Activated naive CD4-positive, alpha-beta T cell treated with anti-CD3 and anti-CD28 coated beads for 36 hours (primary cell): Measurements from ENCODE around the gene GPR157. TPM values are rescaled to one million over a fixed set of nuclear protein-coding genes. Genes with fewer than 3 reads are reported as not detected.

Experiments
- CTCF ChIA-PET: fragments of 350-600 bp; sonication (Branson Sonifier 250); formaldehyde crosslinking; loops from one replicate; lab custom pipeline; 2021; ENCODE audit warnings: antibody characterized with exemption; lab: Charles Lee
- DNase-seq: peaks from one replicate; pipeline ENCODE4 v3.0.0-alpha.2; 2020
- H3K27ac Mint-ChIP-seq: one replicate; pipeline ENCODE4 v1.8.0; 2021; ENCODE audit warnings: mild to moderate bottlenecking, mixed read lengths
- H3K27me3 Mint-ChIP-seq: one replicate; pipeline ENCODE4 v1.8.0; 2021; ENCODE audit warnings: low read depth, mixed read lengths
- H3K36me3 Mint-ChIP-seq: one replicate; pipeline ENCODE4 v1.8.0; 2021; ENCODE audit warnings: low read depth, mixed read lengths
- H3K4me1 Mint-ChIP-seq: one replicate; pipeline ENCODE4 v1.8.0; 2021; ENCODE audit warnings: low read depth, mixed read lengths
- H3K4me3 Mint-ChIP-seq: one replicate; pipeline ENCODE4 v1.8.0; 2021; ENCODE audit warnings: mild to moderate bottlenecking, moderate library complexity, mixed read lengths
- H3K9me3 Mint-ChIP-seq: one replicate; pipeline ENCODE4 v1.8.0; 2021; ENCODE audit warnings: mixed read lengths
- intact Hi-C: fragments of 100-400 bp; cut with micrococcal nuclease; formaldehyde crosslinking; loops from one replicate; pipeline ENCODE4 v1.15.1; 2023
- total RNA-seq, 2 experiments: library from RNA; stranded (reverse); gene quantifications; one replicate each; pipeline ENCODE4 v1.2.3, GENCODE V29; 2021

GPR157 gene
- total RNA-seq, 2 experiments from 2014 or later, result 0.94 to 2.3 TPM

DNA sequence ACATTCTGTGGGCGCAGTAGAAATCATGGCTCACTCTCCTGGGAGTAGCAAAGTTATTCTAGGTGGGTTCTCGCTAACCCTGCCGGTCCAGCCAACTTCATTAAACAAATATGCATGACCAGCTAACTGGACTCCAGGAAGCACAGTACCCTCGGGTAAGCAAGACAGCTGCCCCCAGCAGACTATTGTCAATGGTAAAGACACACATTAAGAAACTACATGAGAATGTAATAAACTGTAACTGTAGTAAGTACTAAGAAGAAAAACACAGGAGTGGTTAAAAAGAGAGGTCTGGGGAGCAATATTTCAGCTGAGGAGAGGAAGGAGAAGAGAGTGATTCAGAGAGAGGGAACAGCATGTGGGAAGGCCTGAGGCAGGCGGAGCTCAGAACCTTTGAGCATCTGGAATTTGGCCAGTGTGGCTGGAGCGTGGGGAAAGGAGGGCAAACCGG, 66.9 kb downstream of the GPR157 start:
- DNase-seq, result no peak
- CTCF ChIA-PET, result no interaction called here
- Mint-ChIP-seq H3K4me3 (no peak overlapping the region), H3K36me3 (no peaks in the 10 kb centered on the region), H3K4me1 (no peaks in the 10 kb centered on the region), H3K9me3 (no peaks in the 10 kb centered on the region), H3K27me3 (no peaks in the 10 kb centered on the region), H3K27ac (no peak overlapping the region)
- intact Hi-C loops, result no loop called here

DNA sequence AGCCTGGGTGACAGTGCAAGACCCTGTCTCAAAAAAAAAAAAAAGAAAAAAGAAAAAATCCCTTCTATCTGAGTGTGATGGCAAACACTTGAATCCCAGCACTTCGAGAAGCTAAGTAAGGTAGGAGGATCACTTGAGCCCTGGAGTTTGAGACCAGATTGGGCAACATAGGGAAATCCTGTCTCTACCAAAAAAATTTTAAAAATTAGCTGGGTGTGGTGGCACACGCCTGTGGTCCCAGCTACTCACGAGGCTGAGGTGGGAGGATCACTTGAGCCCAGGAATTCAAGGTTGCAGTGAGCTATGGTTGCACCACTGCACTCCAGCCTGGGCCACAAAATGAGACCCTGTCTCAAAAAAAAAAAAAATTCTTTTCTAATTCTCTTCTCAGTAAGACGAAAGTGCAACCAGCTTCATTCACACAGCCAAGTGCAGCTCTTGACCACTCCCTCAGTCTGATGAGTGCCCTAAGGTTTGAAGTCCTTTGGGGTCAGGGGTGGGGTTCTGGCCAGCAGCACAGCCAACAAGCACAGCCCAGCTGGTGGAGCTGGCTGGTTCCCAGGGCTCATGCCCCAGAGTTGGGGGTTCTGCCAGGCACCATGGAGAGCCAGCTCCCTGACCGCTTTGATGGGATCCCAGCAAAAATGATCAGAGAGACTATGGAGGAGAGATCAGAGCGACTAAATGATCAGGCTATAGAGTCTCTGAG, 67.5 kb downstream of the GPR157 start:
- Mint-ChIP-seq H3K9me3 (no peaks in the 10 kb centered on the region), H3K27ac (no peak overlapping the region), H3K36me3 (no peaks in the 10 kb centered on the region), H3K27me3 (no peaks in the 10 kb centered on the region), H3K4me1 (no peaks in the 10 kb centered on the region), H3K4me3 (no peak overlapping the region)
- no peak for DNase-seq
- intact Hi-C loops, result no loop called here
- CTCF ChIA-PET, result interaction anchor here (0.6 to 0.7 kb wide), 3 partner anchors 46 to 141 kb away, joined by 3 to 5 read pairs (median 5); no protein-coding TSS in a partner anchor

DNA sequence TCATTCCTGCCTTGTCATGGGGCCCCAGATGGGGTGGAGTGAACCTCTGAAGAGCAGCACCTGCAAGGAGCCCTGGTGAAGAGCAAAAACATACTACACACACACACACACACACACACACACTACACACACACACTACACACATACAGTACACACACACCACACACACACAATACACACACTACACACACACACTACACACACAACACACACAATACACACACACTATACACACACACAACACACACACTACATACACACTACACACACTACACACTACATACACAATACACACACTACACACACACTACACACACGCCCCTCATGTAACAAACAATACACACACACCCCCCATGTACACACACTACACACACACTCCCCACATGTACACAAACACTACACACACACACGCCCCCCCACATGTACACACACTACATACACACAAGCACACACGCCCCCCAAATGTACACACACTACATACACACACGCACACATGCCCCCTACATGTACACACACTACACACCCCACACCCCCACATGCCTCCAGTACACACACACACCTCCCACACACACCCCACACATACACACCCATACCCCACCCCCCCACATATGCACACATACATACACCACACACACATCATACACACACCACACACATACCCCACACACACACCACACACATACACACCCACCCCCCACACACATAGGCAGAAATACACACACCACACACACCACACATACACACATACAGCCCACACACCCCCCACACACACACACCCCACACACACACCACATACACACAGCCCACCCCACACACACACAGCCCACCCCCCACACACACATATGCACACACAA, 68.8 kb downstream of the GPR157 start:
- H3K27ac Mint-ChIP-seq, result no peak overlapping the region
- DNase-seq, result no peak
- H3K27me3 Mint-ChIP-seq, result no peaks in the 10 kb centered on the region
- no peaks in the 10 kb centered on the region for H3K36me3 Mint-ChIP-seq
- CTCF ChIA-PET, result no interaction called here
- H3K9me3 Mint-ChIP-seq, result no peaks in the 10 kb centered on the region
- H3K4me1 Mint-ChIP-seq, result no peaks in the 10 kb centered on the region
- intact Hi-C loops, result no loop called here
- no peak overlapping the region for H3K4me3 Mint-ChIP-seq

DNA sequence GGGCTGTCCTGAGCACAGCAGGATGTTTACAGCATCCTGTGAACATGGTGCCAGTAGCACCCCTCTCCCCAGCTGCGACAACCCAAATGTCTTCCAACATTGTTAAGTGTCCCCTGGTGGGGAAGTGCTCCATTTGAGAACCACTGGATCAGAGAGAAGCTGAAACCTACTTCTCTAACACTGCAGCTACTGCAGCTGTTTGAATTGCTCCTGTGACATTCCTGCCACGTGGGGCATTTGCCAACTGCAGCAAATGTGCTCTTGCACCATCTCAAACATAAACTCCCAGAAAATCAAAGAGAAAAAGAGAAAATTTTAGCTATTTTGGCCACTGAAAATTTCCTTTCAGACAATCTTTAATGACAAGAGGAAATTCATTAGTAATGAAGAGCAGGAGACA, 70.4 kb downstream of the GPR157 start:
- no peaks in the 10 kb centered on the region for H3K4me1 Mint-ChIP-seq
- CTCF ChIA-PET, result interaction anchor here (1.0 kb wide), 1 partner anchor 53 kb away, joined by 3 read pairs; no protein-coding TSS in a partner anchor
- H3K36me3 Mint-ChIP-seq, result no peaks in the 10 kb centered on the region

DNA sequence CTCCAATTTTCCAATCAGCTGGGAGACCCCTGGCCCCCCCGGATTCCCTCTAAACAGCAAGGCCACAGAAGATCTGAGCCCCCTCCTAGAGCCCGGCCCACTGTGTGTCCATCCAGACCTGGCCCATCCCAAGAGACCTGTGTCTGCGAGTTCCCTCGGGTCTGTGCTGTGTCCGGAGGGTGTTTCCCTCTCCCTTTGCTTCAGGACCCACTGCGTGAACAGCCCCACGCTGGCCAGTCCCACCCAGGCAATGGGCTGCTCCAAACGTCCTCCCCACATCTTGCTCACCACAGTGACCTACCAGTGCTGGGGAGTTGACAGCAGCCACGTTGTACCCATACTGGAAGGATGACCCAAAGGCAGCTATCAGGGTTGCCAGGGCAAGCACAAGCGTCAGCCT, 71.1 kb downstream of the GPR157 start:
- Mint-ChIP-seq H3K27me3 (no peaks in the 10 kb centered on the region), H3K27ac (no peak overlapping the region), H3K36me3 (no peaks in the 10 kb centered on the region), H3K4me1 (no peaks in the 10 kb centered on the region), H3K4me3 (no peak overlapping the region), H3K9me3 (no peaks in the 10 kb centered on the region)
- intact Hi-C loops, result no loop called here
- CTCF ChIA-PET, result no interaction called here
- DNase-seq, result no peak

More for the DNA sequence above, 70.4 kb downstream of the GPR157 start:
- DNase-seq, result no peak
- Mint-ChIP-seq H3K27me3 (no peaks in the 10 kb centered on the region), H3K9me3 (no peaks in the 10 kb centered on the region), H3K4me3 (no peak overlapping the region), H3K27ac (no peak overlapping the region)
- intact Hi-C loops, result no loop called here

DNA sequence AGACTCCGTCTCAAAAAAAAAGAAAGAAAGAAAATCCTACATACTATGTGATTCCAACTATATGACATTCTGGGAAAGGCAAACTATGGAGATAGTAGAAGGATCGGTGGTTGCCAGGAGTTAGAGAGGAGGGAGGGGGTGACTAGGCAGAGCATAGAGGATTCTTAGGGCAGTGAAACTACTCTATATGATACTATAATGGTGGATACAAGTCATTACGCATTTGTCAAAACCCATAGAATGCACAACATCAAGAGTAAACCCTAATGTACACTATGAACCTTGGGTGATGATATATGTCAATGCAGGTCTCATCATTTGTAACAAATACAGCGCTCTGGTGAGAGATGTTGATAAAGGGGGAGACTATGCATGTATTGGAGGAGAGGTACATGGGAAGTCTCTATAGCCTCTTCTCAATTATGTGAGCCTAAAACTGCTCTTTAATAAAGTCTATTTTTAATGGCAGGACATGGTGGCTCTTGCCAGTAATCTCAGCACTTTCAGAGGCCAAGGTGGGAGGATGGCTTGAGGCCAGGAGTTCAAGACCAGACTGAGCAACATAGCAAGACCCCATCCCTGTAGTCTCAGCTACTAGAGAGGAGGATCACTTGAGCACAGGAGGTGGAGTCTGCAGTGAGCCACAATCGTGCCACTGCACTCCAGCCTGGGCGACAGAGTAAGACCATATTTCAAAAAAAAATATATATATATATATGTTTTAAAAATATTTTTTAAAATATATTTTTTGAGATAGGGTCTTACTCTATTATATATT, 76.4 kb downstream of the GPR157 start:
- Mint-ChIP-seq H3K36me3 (no peaks in the 10 kb centered on the region), H3K27me3 (no peaks in the 10 kb centered on the region)
- CTCF ChIA-PET, result no interaction called here

DNA sequence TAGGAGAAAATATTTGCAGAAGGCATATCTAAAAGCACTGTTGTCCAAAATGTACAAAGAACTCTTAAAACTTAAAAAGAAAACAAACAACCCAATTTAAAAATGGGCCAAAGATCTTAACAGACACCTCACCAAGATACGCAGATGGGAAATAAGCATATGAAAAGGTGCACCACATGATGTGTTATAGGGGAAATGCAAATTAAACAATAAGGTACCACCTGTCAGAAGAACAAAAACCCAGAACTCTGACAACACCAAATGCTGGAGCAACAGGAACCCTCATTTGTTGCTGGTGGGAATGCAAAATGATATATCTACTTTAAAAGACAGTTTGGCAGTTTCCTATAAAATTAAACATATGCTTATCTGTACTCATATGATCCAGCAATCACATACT, 77.5 kb downstream of the GPR157 start:
- intact Hi-C loops, result no loop called here
- no peak for DNase-seq
- no peaks in the 10 kb centered on the region for H3K27me3 Mint-ChIP-seq
- H3K9me3 Mint-ChIP-seq, result no peaks in the 10 kb centered on the region
- H3K27ac Mint-ChIP-seq, result no peak overlapping the region
- H3K4me3 Mint-ChIP-seq, result no peak overlapping the region
- CTCF ChIA-PET, result no interaction called here
- no peaks in the 10 kb centered on the region for H3K4me1 Mint-ChIP-seq
- no peaks in the 10 kb centered on the region for H3K36me3 Mint-ChIP-seq

More for the DNA sequence above, 76.4 kb downstream of the GPR157 start:
- no peak overlapping the region for H3K4me3 Mint-ChIP-seq
- no peak for DNase-seq
- no peaks in the 10 kb centered on the region for H3K9me3 Mint-ChIP-seq
- H3K4me1 Mint-ChIP-seq, result no peaks in the 10 kb centered on the region
- H3K27ac Mint-ChIP-seq, result no peak overlapping the region
- intact Hi-C loops, result no loop called here

DNA sequence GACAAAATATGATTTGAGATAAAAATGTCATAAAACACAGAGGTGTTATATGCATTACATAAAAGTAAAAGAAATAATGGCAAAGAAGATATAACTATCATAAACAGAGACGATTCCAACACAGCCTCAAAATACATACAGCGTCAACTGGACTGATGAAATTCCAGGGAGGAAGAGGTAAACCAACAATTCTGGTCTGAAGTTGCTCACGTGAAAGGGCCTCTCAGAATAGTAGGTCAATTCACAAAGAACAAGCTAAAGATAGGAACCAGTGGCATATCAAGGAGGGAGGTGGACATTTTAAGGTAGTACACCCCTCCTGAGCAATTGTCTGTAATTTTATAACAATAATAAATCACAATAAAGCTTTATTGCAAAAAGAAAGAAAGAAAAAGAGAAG, 78.1 kb downstream of the GPR157 start:
- CTCF ChIA-PET, result no interaction called here
- no peak for DNase-seq
- H3K36me3 Mint-ChIP-seq, result no peaks in the 10 kb centered on the region
- no peaks in the 10 kb centered on the region for H3K27me3 Mint-ChIP-seq
- H3K9me3 Mint-ChIP-seq, result no peaks in the 10 kb centered on the region
- H3K4me3 Mint-ChIP-seq, result no peak overlapping the region
- intact Hi-C loops, result no loop called here
- H3K27ac Mint-ChIP-seq, result no peak overlapping the region
- H3K4me1 Mint-ChIP-seq, result no peaks in the 10 kb centered on the region

Other genes with a start within 250 kb of the GPR157 start
- gene CA6, start 183.2 kb downstream of the GPR157 start, total RNA-seq, result under 1 TPM; 0.22 to 0.62 TPM
- not detected for gene SLC2A7, start 102.7 kb downstream of the GPR157 start, total RNA-seq
- not detected for gene SLC2A5, start 59.5 kb downstream of the GPR157 start, total RNA-seq
- 1 to 10 TPM; 7.8 to 8.3 TPM for gene H6PD, start 105.7 kb upstream of the GPR157 start, total RNA-seq
- gene SPSB1, start 163.8 kb upstream of the GPR157 start, total RNA-seq, result 1 to 10 TPM; 4.8 to 5.0 TPM